HepG2 (cell line): ENCODE results near the gene ZNF597. TPM values are rescaled to one million over a fixed set of nuclear protein-coding genes. Genes with fewer than 3 reads are reported as not detected.

ENCODE experiments used
- BHLHE40 ChIP-seq: IDR thresholded peaks from 2 replicates; pipeline ENCODE4 v1.6.1; 2011; ENCODE audit warnings: low read length, improper control_type of control experiment
- DNMT3B ChIP-seq: conservative IDR thresholded peaks from 2 replicates; pipeline ENCODE4 v1.6.1; 2016; ENCODE audit warnings: missing biosample characterization, control low read depth
- EP300 ChIP-seq, 3 experiments: sonication (generic) in 1 of 3; formaldehyde crosslinking in 1 of 3; IDR thresholded peaks; 2 replicates each; pipeline versions ENCODE4 v1.5.1 to v1.6.1; 2011 to 2020; ENCODE audit warnings: low read depth in 2 of 3, low read length in 2 of 3, borderline replicate concordance in 1 of 3, improper control_type of control experiment in 1 of 3, mild to moderate bottlenecking in 1 of 3, missing genetic modification reagents in 1 of 3, moderate library complexity in 1 of 3
- IKZF4 ChIP-seq: sonication (generic); formaldehyde crosslinking; IDR thresholded peaks from 2 replicates; pipeline ENCODE4 v1.5.1; 2020; ENCODE audit warnings: borderline replicate concordance, mild to moderate bottlenecking, low read depth, missing genetic modification reagents; ENCODE audit errors: not compliant biosample characterization
- NR2F1 ChIP-seq, 2 experiments: fragments of 450-650 bp in 1 of 2; formaldehyde crosslinking in 1 of 2; IDR thresholded peaks; 2 replicates each; pipeline versions ENCODE4 v1.5.0 to v1.6.1; 2016 to 2020; ENCODE audit warnings: mild to moderate bottlenecking in 1 of 2, missing compliant biosample characterization in 1 of 2, missing genetic modification reagents in 1 of 2, moderate library complexity in 1 of 2
- SPEN ChIP-seq: sonication (generic); formaldehyde crosslinking; IDR thresholded peaks from 2 replicates; pipeline ENCODE4 v1.5.1; 2020; ENCODE audit warnings: low read depth, mild to moderate bottlenecking, missing genetic modification reagents
- SUZ12 ChIP-seq: fragments of 150-350 bp; IDR thresholded peaks from 2 replicates; pipeline ENCODE4 v1.6.1; 2014; ENCODE audit warnings: low read depth, low read length
- TRIM22 ChIP-seq: fragments of 450-650 bp; IDR thresholded peaks from 2 replicates; pipeline ENCODE4 v1.6.1; 2017
- ZHX1 ChIP-seq: sonication (generic); formaldehyde crosslinking; IDR thresholded peaks from 2 replicates; pipeline ENCODE4 v1.8.1; 2022; ENCODE audit warnings: low read depth, mild to moderate bottlenecking, missing genetic modification reagents
- ZNF142 ChIP-seq: sonication (generic); formaldehyde crosslinking; IDR thresholded peaks from 2 replicates; pipeline ENCODE4 v1.4.0; 2020; ENCODE audit warnings: missing genetic modification reagents
- ZNF484 ChIP-seq: sonication (generic); formaldehyde crosslinking; IDR thresholded peaks from 2 replicates; pipeline ENCODE4 v1.5.1; 2020; ENCODE audit warnings: mild to moderate bottlenecking, low read depth, missing genetic modification reagents, borderline replicate concordance
- ZNF563 ChIP-seq: sonication (generic); formaldehyde crosslinking; IDR thresholded peaks from 2 replicates; pipeline ENCODE4 v1.8.0; 2022; ENCODE audit warnings: mild to moderate bottlenecking, moderate library complexity, missing genetic modification reagents
- ZNF737 ChIP-seq: sonication (generic); formaldehyde crosslinking; IDR thresholded peaks from 2 replicates; pipeline ENCODE4 v1.5.0; 2020; ENCODE audit warnings: missing genetic modification reagents, mild to moderate bottlenecking, borderline replicate concordance
- polyA plus RNA-seq, 8 experiments: library from polyadenylated mRNA; depleted of rRNA in 3 of 8; stranded (reverse) in 7 of 8; unstranded in 1 of 8; fragments of >200 nt; fragmentation: Illumina TruSeq in 4 of 8; extraction: Trizol in 4 of 8; gene quantifications; 2 replicates each; pipeline versions ENCODE4 v1.2.1 to v1.2.3, GENCODE V29; 2011 to 2016; ENCODE audit warnings: low read depth in 4 of 8, missing spikeins in 1 of 8, mixed read lengths in 1 of 8; ENCODE audit not compliant: insufficient read depth in 1 of 8
- total RNA-seq, 5 experiments: library from RNA; depleted of rRNA; stranded (reverse); fragments of >200 nt; fragmentation: Illumina TruSeq; extraction: Trizol; gene quantifications; 2 replicates each; pipeline ENCODE4 v1.2.3, GENCODE V29; 2016; ENCODE audit warnings: low read depth in 1 of 5
- TF ChIP-seq, protein P1 (sequence below): sonication (generic); formaldehyde crosslinking; IDR thresholded peaks from 2 replicates; pipeline ENCODE4 v1.4.0; 2020; ENCODE audit warnings: missing genetic modification reagents

Gene ZNF597
- total and polyA plus RNA-seq, 2 of the 13 experiments (the other 11 are each of a cell fraction or from before 2014, with no cell fraction given): 1.3 to 2.4 TPM

GRCh38 chr16:3457434-3458252, 14.3 kb upstream of the ZNF597 start (continued):
- TF ChIP-seq EP300 (IDR thresholded peaks at IDR 0.05; ENCODE audit: low read depth in 2 of 2, low read length in 2 of 2): 0 out of 4 replicates have a peak, but pooled peaks of 1 of the 2 experiments have one; percentile 9
- peak; percentile 26; the same call in 1 of the 2 replicates for TF ChIP-seq EP300 (CRISPR knock-in tag; IDR thresholded peaks at IDR 0.05; ENCODE audit: borderline replicate concordance)
- TF ChIP-seq BHLHE40: peak; percentile 4; the same call in 1 of the 2 replicates
- TF ChIP-seq, protein P1, sequence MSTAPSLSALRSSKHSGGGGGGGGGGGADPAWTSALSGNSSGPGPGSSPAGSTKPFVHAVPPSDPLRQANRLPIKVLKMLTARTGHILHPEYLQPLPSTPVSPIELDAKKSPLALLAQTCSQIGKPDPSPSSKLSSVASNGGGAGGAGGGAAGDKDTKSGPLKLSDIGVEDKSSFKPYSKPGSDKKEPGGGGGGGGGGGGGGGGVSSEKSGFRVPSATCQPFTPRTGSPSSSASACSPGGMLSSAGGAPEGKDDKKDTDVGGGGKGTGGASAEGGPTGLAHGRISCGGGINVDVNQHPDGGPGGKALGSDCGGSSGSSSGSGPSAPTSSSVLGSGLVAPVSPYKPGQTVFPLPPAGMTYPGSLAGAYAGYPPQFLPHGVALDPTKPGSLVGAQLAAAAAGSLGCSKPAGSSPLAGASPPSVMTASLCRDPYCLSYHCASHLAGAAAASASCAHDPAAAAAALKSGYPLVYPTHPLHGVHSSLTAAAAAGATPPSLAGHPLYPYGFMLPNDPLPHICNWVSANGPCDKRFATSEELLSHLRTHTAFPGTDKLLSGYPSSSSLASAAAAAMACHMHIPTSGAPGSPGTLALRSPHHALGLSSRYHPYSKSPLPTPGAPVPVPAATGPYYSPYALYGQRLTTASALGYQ (CRISPR knock-in tag): no peak
- peak; percentile 48 for TF ChIP-seq IKZF4 (CRISPR knock-in tag)
- no peak for TF ChIP-seq SUZ12
- no peak for TF ChIP-seq TRIM22
- no peak for TF ChIP-seq ZNF737 (CRISPR knock-in tag)
- no peak; the same call in 1 of the 2 replicates for TF ChIP-seq ZNF142 (CRISPR knock-in tag)
- TF ChIP-seq ZHX1 (CRISPR knock-in tag): peak; percentile 98
- TF ChIP-seq SPEN: peak; percentile 66
- TF ChIP-seq DNMT3B: no peak
- TF ChIP-seq NR2F1 (CRISPR knock-in tag; IDR thresholded peaks at IDR 0.05): 0 out of 4 replicates have a peak, but pooled peaks of 1 of the 2 experiments have one; percentile 46
- TF ChIP-seq ZNF484 (CRISPR knock-in tag): no peak
- peak; percentile 93 for TF ChIP-seq ZNF563 (CRISPR knock-in tag)
